Skeletal muscle satellite cell (primary cell): ENCODE results near the gene BPGM.

Source experiments
- H3K27me3 ChIP-seq: 2 replicates; pipeline ENCODE4 v1.7.0; 2013; ENCODE audit warnings: low read length; ENCODE audit not compliant: control insufficient read depth, insufficient read depth
- H3K36me3 ChIP-seq: 2 replicates; pipeline ENCODE4 v1.7.0; 2013; ENCODE audit warnings: mild to moderate bottlenecking, control low read depth, low read length; ENCODE audit not compliant: insufficient read depth
- H3K4me1 ChIP-seq: 2 replicates; pipeline ENCODE4 v1.7.0; 2013; ENCODE audit warnings: low read length; ENCODE audit not compliant: control insufficient read depth, insufficient read depth
- H3K4me2 ChIP-seq: 2 replicates; pipeline ENCODE4 v1.7.0; 2013; ENCODE audit warnings: mild to moderate bottlenecking, low read length
- H3K4me3 ChIP-seq: 2 replicates; pipeline ENCODE4 v1.7.0; 2013; ENCODE audit warnings: low read length
- H3K9ac ChIP-seq: 2 replicates; pipeline ENCODE4 v1.7.0; 2013; ENCODE audit warnings: mild to moderate bottlenecking, low read depth, low read length, moderate library complexity
- H3K9me3 ChIP-seq: replicated peaks from 2 replicates; pipeline ENCODE4 v1.7.0; 2013; ENCODE audit warnings: mild to moderate bottlenecking, control low read depth, low read length

BPGM gene

GRCh38 chr7:134619627-134620331 is 26.9 kb upstream of the BPGM start:
- no peaks in the 10 kb centered on the region for H3K9me3 ChIP-seq
- H3K36me3 ChIP-seq, result no peaks in the 10 kb centered on the region
- no peaks in the 10 kb centered on the region for H3K27me3 ChIP-seq
- H3K4me2 ChIP-seq, result peak overlapping the region; percentile 81
- H3K4me3 ChIP-seq, result peak overlapping the region; percentile 30
- peaks cover 34% of the 10 kb centered on the region for H3K4me1 ChIP-seq
- H3K9ac ChIP-seq, result peak overlapping the region; percentile 84

DNA sequence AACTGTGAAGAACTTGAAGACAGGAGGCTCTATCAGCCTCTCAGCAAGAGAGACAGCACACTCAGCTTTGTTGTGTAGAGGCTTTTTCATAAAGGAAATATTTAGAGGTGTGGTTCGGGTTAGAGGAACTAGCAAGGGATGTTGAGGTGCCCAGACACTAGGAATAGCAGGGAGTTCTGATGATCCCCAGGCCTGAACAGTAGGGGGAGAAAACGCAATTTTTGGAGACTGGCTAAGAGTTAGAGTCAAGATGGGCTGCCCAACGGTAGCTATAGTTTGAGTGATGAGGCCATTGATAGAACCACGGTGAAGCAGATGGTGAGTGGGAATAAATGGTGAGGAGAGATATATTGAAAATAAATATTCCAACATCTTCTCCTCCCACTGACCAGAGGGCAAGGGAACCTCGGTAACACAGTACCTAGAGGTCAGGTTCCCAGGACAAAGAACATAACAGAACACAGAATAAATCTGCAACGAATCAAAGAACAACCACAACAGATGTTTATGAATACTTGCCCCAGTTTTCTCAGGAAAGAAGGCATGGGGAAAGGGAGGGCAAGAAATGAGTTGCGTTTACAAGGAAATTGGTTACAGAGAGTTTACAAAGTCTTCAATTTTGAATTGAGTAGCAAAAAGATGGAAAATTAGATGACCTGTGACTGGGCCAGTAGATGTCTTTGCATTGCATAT is 24.2 kb upstream of the BPGM start:
- Histone ChIP-seq H3K9ac (no peak overlapping the region), H3K4me1 (peaks cover 32% of the 10 kb centered on the region), H3K9me3 (no peaks in the 10 kb centered on the region), H3K4me2 (no peak overlapping the region), H3K27me3 (no peaks in the 10 kb centered on the region), H3K36me3 (no peaks in the 10 kb centered on the region), H3K4me3 (no peak overlapping the region)

DNA sequence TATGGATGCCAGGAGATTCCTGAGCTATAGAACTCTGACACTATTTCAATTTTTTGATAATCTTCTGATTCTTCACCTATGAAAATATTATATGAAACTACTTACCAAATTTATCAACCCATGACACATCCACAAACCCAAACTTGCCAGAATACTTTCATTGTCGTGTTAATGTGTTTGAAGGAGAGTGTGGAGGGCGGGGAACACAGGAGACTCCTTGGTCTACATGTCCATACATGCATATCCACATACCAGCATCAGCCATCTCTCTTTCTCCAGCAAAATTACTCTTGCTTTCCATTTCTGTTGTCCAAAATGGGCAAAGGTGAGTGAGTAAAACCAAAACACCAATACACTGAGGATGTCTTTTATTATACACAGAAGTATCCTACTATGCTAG is 23.5 kb upstream of the BPGM start:
- H3K4me1 ChIP-seq, result peaks cover 26% of the 10 kb centered on the region
- no peaks in the 10 kb centered on the region for H3K36me3 ChIP-seq
- H3K9me3 ChIP-seq, result no peaks in the 10 kb centered on the region
- H3K27me3 ChIP-seq, result no peaks in the 10 kb centered on the region
- H3K4me2 ChIP-seq, result no peak overlapping the region
- H3K9ac ChIP-seq, result no peak overlapping the region
- no peak overlapping the region for H3K4me3 ChIP-seq

- Histone ChIP-seq H3K27me3 (no peaks in the 10 kb centered on the region), H3K4me1 (peaks cover 8% of the 10 kb centered on the region), H3K4me3 (no peak overlapping the region)
Observed at GRCh38 chr7:134625550-134625949, 21.1 kb upstream of the BPGM start.

GRCh38 chr7:134627109-134627774 is 19.4 kb upstream of the BPGM start:
- Histone ChIP-seq H3K27me3 (no peaks in the 10 kb centered on the region), H3K4me2 (no peak overlapping the region), H3K9ac (no peak overlapping the region), H3K4me3 (no peak overlapping the region), H3K9me3 (no peaks in the 10 kb centered on the region), H3K36me3 (no peaks in the 10 kb centered on the region), H3K4me1 (peaks cover 13% of the 10 kb centered on the region)

More at GRCh38 chr7:134625550-134625949, 21.1 kb upstream of the BPGM start:
- Histone ChIP-seq H3K4me2 (no peak overlapping the region), H3K9me3 (no peaks in the 10 kb centered on the region), H3K9ac (peak overlapping the region; percentile 12), H3K36me3 (no peaks in the 10 kb centered on the region)

GRCh38 chr7:134627775-134628153 is 18.9 kb upstream of the BPGM start:
- H3K9ac ChIP-seq, result no peak overlapping the region
- H3K36me3 ChIP-seq, result no peaks in the 10 kb centered on the region
- H3K4me2 ChIP-seq, result no peak overlapping the region
- peaks cover 13% of the 10 kb centered on the region for H3K4me1 ChIP-seq
- no peak overlapping the region for H3K4me3 ChIP-seq
- H3K9me3 ChIP-seq, result no peaks in the 10 kb centered on the region
- no peaks in the 10 kb centered on the region for H3K27me3 ChIP-seq

DNA sequence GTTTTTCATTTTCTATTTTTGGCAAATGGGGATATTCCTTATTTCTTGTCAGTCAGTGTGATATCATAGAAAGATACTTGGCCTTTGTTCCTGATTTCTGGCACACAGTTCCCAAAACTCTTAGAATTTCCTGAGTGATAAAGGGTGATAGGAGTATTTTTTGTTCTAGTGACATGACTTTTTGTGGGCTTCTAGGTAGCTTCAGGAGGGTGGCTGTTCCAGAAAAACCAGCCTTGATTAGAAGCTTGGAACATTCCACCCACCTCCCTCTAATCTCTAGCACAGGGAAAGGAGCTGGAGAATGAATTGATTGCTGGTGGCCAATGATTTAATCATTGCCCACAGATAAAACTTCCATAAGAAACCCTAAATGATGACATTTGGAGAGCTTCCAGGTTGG is 17.2 kb upstream of the BPGM start:
- Histone ChIP-seq H3K9me3 (no peaks in the 10 kb centered on the region), H3K4me3 (no peak overlapping the region), H3K27me3 (no peaks in the 10 kb centered on the region), H3K9ac (no peak overlapping the region), H3K36me3 (no peaks in the 10 kb centered on the region), H3K4me1 (peaks cover 13% of the 10 kb centered on the region), H3K4me2 (no peak overlapping the region)

- H3K4me3 ChIP-seq, result no peak overlapping the region
- no peak overlapping the region for H3K4me2 ChIP-seq
- no peak overlapping the region for H3K9ac ChIP-seq
- H3K9me3 ChIP-seq, result no peaks in the 10 kb centered on the region
- peaks cover 13% of the 10 kb centered on the region for H3K4me1 ChIP-seq
- H3K27me3 ChIP-seq, result no peaks in the 10 kb centered on the region
- no peaks in the 10 kb centered on the region for H3K36me3 ChIP-seq
Observed at GRCh38 chr7:134630237-134630636, 16.4 kb upstream of the BPGM start.

- no peaks in the 10 kb centered on the region for H3K36me3 ChIP-seq
- no peak overlapping the region for H3K4me2 ChIP-seq
- H3K4me1 ChIP-seq, result peaks cover 13% of the 10 kb centered on the region
- H3K9me3 ChIP-seq, result no peaks in the 10 kb centered on the region
- no peak overlapping the region for H3K9ac ChIP-seq
- H3K27me3 ChIP-seq, result no peaks in the 10 kb centered on the region
- no peak overlapping the region for H3K4me3 ChIP-seq
Observed at GRCh38 chr7:134630893-134631292, 15.8 kb upstream of the BPGM start.

GRCh38 chr7:134632052-134632451 is 14.6 kb upstream of the BPGM start:
- H3K4me2 ChIP-seq, result no peak overlapping the region
- H3K36me3 ChIP-seq, result no peaks in the 10 kb centered on the region
- peaks cover 13% of the 10 kb centered on the region for H3K4me1 ChIP-seq
- H3K9me3 ChIP-seq, result no peaks in the 10 kb centered on the region
- no peak overlapping the region for H3K4me3 ChIP-seq
- no peak overlapping the region for H3K9ac ChIP-seq
- no peaks in the 10 kb centered on the region for H3K27me3 ChIP-seq

DNA sequence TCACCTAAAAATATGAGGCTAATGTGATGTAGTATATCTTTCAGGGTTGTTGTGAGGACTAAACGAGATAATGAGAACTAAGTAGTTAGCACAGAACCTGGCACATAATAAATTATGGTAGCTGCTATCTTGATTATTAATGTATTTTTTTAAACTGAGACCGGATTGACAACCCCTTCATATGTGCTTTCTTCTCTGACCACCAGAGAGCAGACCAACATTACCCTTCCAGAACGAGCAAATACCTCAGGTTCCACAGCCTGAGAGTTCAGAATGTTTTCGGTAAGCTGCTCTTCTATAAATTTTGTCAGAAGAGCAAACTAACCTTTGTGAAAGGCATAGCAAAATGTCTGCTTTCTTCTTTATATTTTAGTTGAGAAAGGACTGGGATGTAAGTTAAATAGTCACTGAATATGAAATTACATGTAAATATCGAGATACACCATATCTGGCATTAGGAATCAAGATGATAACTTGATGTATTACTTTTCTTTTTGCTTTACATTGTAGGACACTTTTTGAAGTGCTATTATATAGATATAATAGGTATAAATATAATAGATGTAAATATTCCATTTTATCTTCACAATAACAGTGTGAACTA is 13.6 kb upstream of the BPGM start:
- Histone ChIP-seq H3K4me3 (no peak overlapping the region), H3K27me3 (no peaks in the 10 kb centered on the region), H3K9ac (no peak overlapping the region), H3K36me3 (no peaks in the 10 kb centered on the region), H3K4me2 (no peak overlapping the region), H3K4me1 (peaks cover 13% of the 10 kb centered on the region), H3K9me3 (no peaks in the 10 kb centered on the region)
